Esophagus muscularis mucosa (tissue), 3 donors: Measurements from ENCODE around the gene EML2.

Experiments
- POLR2A ChIP-seq: fragments of 450-650 bp; IDR thresholded peaks from one replicate; pipeline ENCODE4 v1.6.1; 2017; ENCODE audit warnings: antibody characterized with exemption, moderate library complexity, mild to moderate bottlenecking, low read depth
- TF ChIP-seq, protein P1 (sequence below), 3 experiments: fragments of 200-600 bp in 2 of 3; fragments of 450-650 bp in 1 of 3; sonication (generic) in 2 of 3; IDR thresholded peaks; one replicate each; pipeline ENCODE4 v1.5.1; 2017 to 2019; ENCODE audit warnings: antibody characterized with exemption in 3 of 3, mild to moderate bottlenecking in 2 of 3, moderate library complexity in 1 of 3

- TF ChIP-seq, protein P1, sequence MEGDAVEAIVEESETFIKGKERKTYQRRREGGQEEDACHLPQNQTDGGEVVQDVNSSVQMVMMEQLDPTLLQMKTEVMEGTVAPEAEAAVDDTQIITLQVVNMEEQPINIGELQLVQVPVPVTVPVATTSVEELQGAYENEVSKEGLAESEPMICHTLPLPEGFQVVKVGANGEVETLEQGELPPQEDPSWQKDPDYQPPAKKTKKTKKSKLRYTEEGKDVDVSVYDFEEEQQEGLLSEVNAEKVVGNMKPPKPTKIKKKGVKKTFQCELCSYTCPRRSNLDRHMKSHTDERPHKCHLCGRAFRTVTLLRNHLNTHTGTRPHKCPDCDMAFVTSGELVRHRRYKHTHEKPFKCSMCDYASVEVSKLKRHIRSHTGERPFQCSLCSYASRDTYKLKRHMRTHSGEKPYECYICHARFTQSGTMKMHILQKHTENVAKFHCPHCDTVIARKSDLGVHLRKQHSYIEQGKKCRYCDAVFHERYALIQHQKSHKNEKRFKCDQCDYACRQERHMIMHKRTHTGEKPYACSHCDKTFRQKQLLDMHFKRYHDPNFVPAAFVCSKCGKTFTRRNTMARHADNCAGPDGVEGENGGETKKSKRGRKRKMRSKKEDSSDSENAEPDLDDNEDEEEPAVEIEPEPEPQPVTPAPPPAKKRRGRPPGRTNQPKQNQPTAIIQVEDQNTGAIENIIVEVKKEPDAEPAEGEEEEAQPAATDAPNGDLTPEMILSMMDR (IDR thresholded peaks at IDR 0.05), result peak in 2 of 3 experiments; percentile 97 to 98
- TF ChIP-seq POLR2A, result no peak
Measured at GRCh38 chr19:45681391-45682015, 42.3 kb upstream of the EML2 start.
